HL-60 (cell line): ENCODE results near the gene AZU1.

Experiments
- DNase-seq, 2 experiments: peaks; one replicate each; pipeline ENCODE4 v3.0.0-alpha.2; 2010 to 2020; ENCODE audit warnings: low read depth in 1 of 2, low spot score in 1 of 2
- H3K27ac ChIP-seq: fragments of 250-450 bp; sonication (Bioruptor Pico); replicated peaks from 2 replicates; pipeline ENCODE4 v1.5.1; 2020; ENCODE audit warnings: mild to moderate bottlenecking, moderate library complexity
- H3K27me3 ChIP-seq: fragments of 250-450 bp; sonication (Bioruptor Pico); 2 replicates; pipeline ENCODE4 v1.5.1; 2021; ENCODE audit warnings: mild to moderate bottlenecking, moderate library complexity; ENCODE audit not compliant: insufficient read depth, poor library complexity, severe bottlenecking
- H3K4me3 ChIP-seq: replicated peaks from 2 replicates; pipeline ENCODE4 v1.5.1; 2011; ENCODE audit warnings: mild to moderate bottlenecking, control low read depth, low read length; ENCODE audit not compliant: insufficient read depth
- GABPA ChIP-seq: IDR thresholded peaks from 2 replicates; pipeline ENCODE4 v1.6.1; 2012; ENCODE audit warnings: low read depth
- POLR2AphosphoS5 ChIP-seq: IDR thresholded peaks from 2 replicates; pipeline ENCODE4 v1.6.1; 2012; ENCODE audit warnings: low read depth
- SPI1 ChIP-seq: IDR thresholded peaks from 2 replicates; pipeline ENCODE4 v1.6.1; 2012; ENCODE audit warnings: low read depth, mild to moderate bottlenecking, borderline replicate concordance
- TF ChIP-seq, protein P1 (sequence below): IDR thresholded peaks from one replicate; pipeline ENCODE4 v1.5.1; 2011; ENCODE audit warnings: low read length, control low read depth, inconsistent platforms; ENCODE audit not compliant: insufficient read depth
- TF ChIP-seq, protein P2 (sequence below): IDR thresholded peaks from 2 replicates; pipeline ENCODE4 v1.6.1; 2012; ENCODE audit warnings: low read depth; ENCODE audit not compliant: insufficient replicate concordance

The AZU1 gene

DNA sequence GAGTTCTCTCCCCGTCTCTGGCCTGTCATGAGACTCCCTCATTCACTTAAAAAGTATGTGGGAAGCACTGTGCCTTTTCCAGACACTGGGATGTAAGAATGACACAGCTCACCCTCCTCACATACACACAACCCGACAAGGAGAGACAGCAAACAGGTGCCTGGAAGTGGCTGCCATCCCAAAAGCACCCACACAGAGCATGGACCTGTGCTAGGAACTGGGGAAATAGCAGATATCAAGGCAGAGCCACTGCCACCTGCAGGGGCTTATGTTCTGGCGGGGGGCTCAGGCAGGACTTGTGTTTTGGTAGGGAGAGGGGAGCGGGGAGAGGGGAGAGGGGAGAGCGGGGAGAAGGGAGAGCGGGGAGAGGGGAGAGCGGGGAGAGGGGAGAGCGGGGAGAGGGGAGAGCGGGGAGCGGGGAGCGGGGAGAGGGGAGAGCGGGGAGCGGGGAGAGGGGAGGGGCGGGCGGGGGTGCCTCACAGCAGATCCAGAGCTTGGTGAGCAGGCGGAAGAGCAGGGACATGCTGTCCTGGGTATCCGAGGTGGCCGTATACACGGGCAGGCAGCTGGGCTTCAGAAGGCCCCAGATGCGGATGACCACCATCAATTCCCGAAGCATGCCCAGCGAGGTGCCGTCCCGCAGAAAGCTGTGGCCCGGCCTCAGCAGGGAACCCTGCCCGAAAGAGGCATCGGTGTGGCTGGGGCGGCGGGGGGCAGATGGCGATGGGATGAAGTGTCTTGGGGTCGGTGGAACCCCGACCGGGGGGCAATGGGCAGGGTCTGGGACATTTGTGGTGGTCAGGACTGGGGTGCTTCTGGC lies 44.0 kb downstream of the AZU1 start:
- Histone ChIP-seq H3K4me3 (no peak overlapping the region), H3K27me3 (no peaks in the 10 kb centered on the region), H3K27ac (no peak overlapping the region)
- TF ChIP-seq GABPA (no peak), POLR2AphosphoS5 (no peak), SPI1 (no peak)
- TF ChIP-seq, protein P1, sequence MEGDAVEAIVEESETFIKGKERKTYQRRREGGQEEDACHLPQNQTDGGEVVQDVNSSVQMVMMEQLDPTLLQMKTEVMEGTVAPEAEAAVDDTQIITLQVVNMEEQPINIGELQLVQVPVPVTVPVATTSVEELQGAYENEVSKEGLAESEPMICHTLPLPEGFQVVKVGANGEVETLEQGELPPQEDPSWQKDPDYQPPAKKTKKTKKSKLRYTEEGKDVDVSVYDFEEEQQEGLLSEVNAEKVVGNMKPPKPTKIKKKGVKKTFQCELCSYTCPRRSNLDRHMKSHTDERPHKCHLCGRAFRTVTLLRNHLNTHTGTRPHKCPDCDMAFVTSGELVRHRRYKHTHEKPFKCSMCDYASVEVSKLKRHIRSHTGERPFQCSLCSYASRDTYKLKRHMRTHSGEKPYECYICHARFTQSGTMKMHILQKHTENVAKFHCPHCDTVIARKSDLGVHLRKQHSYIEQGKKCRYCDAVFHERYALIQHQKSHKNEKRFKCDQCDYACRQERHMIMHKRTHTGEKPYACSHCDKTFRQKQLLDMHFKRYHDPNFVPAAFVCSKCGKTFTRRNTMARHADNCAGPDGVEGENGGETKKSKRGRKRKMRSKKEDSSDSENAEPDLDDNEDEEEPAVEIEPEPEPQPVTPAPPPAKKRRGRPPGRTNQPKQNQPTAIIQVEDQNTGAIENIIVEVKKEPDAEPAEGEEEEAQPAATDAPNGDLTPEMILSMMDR: no peak
- no peak for DNase-seq

DNA sequence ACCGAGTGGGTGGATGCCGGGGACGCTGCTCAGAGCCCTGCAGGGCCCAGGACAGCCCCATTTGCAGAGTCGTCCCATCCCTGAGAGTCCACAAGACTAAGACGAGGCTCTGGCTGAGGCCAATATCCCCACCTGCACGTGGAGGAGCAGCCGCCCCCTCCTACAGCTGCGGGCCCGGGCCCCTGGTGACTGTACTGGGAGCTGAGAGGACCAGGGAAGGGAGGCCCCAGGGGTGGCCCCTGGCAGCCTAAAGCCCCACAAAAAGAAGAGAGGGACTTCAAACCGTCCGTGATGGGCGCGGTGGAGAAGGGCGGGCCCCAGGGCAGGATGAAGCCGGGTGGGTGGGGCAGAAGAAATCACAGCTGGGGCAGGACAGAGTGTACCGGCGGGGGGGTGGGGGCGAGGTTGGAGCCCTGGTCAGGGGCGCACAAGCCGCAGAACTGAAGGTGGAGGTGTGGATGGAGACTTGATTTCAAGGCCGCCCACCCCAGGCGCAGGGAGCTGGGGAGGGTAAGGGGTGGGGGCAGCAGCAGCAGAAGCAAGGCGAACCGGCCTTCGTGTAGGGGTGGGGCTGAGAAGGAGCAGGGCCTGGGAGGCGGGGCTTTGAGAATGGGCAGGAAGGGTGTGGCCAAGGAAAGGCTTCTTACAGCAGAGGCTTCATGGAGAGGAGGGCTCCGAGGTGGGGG lies 44.8 kb downstream of the AZU1 start:
- peak in 1 of 2 experiments; percentile 37 for DNase-seq

DNA sequence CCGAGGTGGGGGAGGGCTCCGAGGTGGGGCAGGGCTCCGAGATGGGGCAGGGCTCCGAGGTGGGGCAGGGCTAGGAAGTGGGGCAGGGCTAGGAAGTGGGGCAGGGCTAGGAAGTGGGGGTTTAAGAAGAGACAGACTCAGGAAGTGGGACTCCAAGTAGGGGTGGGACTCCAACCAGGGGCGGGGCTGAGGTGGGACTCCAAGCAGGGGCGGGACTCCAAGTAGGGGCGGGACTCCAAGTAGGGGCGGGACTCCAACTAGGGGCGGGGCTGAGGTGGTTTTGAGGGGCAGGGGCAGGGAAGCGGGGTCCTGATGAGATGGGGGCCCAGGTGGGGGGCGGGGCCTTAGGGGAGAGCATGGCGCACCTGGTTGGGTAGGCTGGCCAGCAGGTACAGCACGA lies 45.4 kb downstream of the AZU1 start:
- H3K27ac ChIP-seq: no peak overlapping the region

More for the DNA sequence above, 44.8 kb downstream of the AZU1 start:
- TF ChIP-seq, protein P2, sequence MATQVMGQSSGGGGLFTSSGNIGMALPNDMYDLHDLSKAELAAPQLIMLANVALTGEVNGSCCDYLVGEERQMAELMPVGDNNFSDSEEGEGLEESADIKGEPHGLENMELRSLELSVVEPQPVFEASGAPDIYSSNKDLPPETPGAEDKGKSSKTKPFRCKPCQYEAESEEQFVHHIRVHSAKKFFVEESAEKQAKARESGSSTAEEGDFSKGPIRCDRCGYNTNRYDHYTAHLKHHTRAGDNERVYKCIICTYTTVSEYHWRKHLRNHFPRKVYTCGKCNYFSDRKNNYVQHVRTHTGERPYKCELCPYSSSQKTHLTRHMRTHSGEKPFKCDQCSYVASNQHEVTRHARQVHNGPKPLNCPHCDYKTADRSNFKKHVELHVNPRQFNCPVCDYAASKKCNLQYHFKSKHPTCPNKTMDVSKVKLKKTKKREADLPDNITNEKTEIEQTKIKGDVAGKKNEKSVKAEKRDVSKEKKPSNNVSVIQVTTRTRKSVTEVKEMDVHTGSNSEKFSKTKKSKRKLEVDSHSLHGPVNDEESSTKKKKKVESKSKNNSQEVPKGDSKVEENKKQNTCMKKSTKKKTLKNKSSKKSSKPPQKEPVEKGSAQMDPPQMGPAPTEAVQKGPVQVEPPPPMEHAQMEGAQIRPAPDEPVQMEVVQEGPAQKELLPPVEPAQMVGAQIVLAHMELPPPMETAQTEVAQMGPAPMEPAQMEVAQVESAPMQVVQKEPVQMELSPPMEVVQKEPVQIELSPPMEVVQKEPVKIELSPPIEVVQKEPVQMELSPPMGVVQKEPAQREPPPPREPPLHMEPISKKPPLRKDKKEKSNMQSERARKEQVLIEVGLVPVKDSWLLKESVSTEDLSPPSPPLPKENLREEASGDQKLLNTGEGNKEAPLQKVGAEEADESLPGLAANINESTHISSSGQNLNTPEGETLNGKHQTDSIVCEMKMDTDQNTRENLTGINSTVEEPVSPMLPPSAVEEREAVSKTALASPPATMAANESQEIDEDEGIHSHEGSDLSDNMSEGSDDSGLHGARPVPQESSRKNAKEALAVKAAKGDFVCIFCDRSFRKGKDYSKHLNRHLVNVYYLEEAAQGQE: no peak
- TF ChIP-seq, protein P1: no peak
- TF ChIP-seq POLR2AphosphoS5 (no peak), SPI1 (no peak), GABPA (no peak)
- no peak overlapping the region for H3K4me3 ChIP-seq
- no peak overlapping the region for H3K27ac ChIP-seq
- H3K27me3 ChIP-seq: no peaks in the 10 kb centered on the region

More for the DNA sequence above, 45.4 kb downstream of the AZU1 start:
- H3K27me3 ChIP-seq: no peaks in the 10 kb centered on the region
- peak in 1 of 2 experiments; percentile 23 for DNase-seq
- no peak overlapping the region for H3K4me3 ChIP-seq
- TF ChIP-seq POLR2AphosphoS5: no peak
- TF ChIP-seq, protein P1: no peak
- no peak for TF ChIP-seq GABPA
- TF ChIP-seq, protein P2: no peak
- TF ChIP-seq SPI1: no peak
